K562 (cell line): ENCODE measurements around the gene PLCB1. TPM values are rescaled to one million over a fixed set of nuclear protein-coding genes. Genes with fewer than 3 reads are reported as not detected.

Experiments used
- MGA ChIP-seq: fragments of 450-650 bp; IDR thresholded peaks from 2 replicates; pipeline ENCODE4 v1.6.1; 2016; ENCODE audit warnings: mild to moderate bottlenecking, moderate library complexity
- NR2C1 ChIP-seq, 2 experiments: fragments of 450-650 bp; IDR thresholded peaks; 2 replicates each; pipeline ENCODE4 v1.6.1; 2017; ENCODE audit warnings: mild to moderate bottlenecking in 2 of 2, antibody characterized with exemption in 1 of 2, inconsistent platforms in 1 of 2, missing compliant biosample characterization in 1 of 2, missing genetic modification characterization in 1 of 2
- POLR2B ChIP-seq: fragments of 450-650 bp; IDR thresholded peaks from 2 replicates; pipeline ENCODE4 v1.6.1; 2018; ENCODE audit warnings: low read depth; ENCODE audit not compliant: partially characterized antibody
- RBM22 ChIP-seq: fragments of 200-400 bp; formaldehyde crosslinking; IDR thresholded peaks from 2 replicates; pipeline ENCODE4 v1.6.1; 2018; ENCODE audit warnings: low read length, low read depth; ENCODE audit not compliant: poor library complexity, severe bottlenecking
- REST ChIP-seq, 2 experiments: fragments of 450-650 bp; formaldehyde crosslinking in 1 of 2; IDR thresholded peaks; 2 replicates each; pipeline versions ENCODE4 v1.4.0 to v1.6.1; 2014 to 2020; ENCODE audit warnings: mild to moderate bottlenecking in 2 of 2, borderline replicate concordance in 1 of 2, low read depth in 1 of 2
- polyA plus RNA-seq, 8 experiments: library from polyadenylated mRNA; depleted of rRNA in 4 of 8; stranded (reverse) in 5 of 8; unstranded in 3 of 8; fragments of >200 nt; fragmentation: Nextera tagmentation in 2 of 8; fragmentation: Illumina TruSeq in 1 of 8; extraction: Ambion mirVana in 2 of 8; extraction: Trizol in 1 of 8; gene quantifications; 2 replicates each; pipeline versions ENCODE4 v1.2.1 to v1.2.3, GENCODE V29; 2011 to 2014; ENCODE audit warnings: inconsistent platforms in 1 of 8, missing spikeins in 1 of 8
- total RNA-seq, 7 experiments: library from RNA; depleted of rRNA in 6 of 7; stranded (reverse); fragments of >200 nt in 6 of 7; fragmentation: Illumina TruSeq in 2 of 7; extraction: Trizol in 2 of 7; gene quantifications; 2 replicates each; pipeline versions ENCODE4 v1.2.1 to v1.2.3, GENCODE V29; 2011 to 2021; ENCODE audit warnings: low replicate concordance in 1 of 7

Gene PLCB1
- total and polyA plus RNA-seq, 9 of the 15 experiments (the other 6 are each of a cell fraction or from before 2014, with no cell fraction given): 0.34 to 3.1 (median 1.3) TPM

DNA sequence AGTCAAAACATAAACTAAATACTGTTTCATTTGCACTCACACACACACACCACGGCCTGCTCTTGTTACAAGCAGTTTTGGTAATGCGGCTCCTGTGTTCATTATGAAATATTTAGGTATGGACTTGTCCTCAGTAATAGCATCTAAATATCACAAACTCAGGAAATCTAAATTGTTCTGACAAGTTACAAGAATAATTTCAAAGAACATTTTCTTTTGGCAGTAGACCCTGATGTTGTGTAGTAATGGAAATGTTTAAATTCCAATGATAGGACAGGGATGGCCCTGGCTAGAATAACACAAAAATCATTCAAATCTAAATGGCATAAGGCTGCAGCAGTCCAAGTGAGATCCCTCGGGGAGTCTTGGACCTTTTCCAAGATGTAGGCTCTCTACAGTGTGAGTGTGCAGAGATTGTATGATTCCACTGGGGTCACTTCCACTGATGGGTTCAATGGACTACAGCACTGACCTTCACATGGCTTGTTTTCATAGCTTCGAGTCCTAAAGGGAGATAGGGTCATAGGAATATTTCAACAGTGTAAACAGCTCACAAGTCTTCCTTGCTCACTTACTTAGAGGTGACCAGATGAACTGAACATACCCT is 726.2 kb downstream of the PLCB1 start (continued):
- TF ChIP-seq MGA: no peak
- TF ChIP-seq RBM22: no peak
- TF ChIP-seq REST (IDR thresholded peaks at IDR 0.05; ENCODE audit: borderline replicate concordance): no peak
- no peak for TF ChIP-seq REST (CRISPR knock-in tag; IDR thresholded peaks at IDR 0.05; ENCODE audit: low read depth)
- TF ChIP-seq NR2C1 (IDR thresholded peaks at IDR 0.05): no peak
- no peak for TF ChIP-seq NR2C1 (tag; IDR thresholded peaks at IDR 0.05)
- TF ChIP-seq POLR2B: no peak
